ENCODE results near the gene ART3.
A peak's percentile ranks its signal among the peaks of the same experiment; 100 is the strongest.

The ART3 gene

GRCh38 chr4:76148142-76148865, 73.8 kb downstream of the ART3 start, which contains the start of gene NUP54:
NUP54 (minus strand) TSS chr4:76148397; CDS start chr4:76148374, 23 bp downstream.
- peaks cover 0 to 8% of the 10 kb centered on the region in 2 experiments; a peak in 1 of 3 replicates for H3K36me3 ChIP-seq (ENCODE audit: control insufficient read depth in 2 of 2, insufficient read depth in 1 of 2, low read length in 2 of 2)
- peak within 1 kb of the TSS; percentile 92 for H3K4me3 ChIP-seq (ENCODE audit: low read depth, low read length)
- ChIA-PET POLR2A (interaction anchor here (0.6 to 1.0 kb wide), 4 partner anchors 23 to 111 kb away, joined by 3 to 4 read pairs (median 3); no protein-coding TSS in a partner anchor), CTCF (interaction anchor here (0.9 kb wide), 1 partner anchor 11 kb away, joined by 3 read pairs; no protein-coding TSS in a partner anchor)
- no peaks in the 10 kb centered on the region; the same call in 1 of the 2 replicates for H3K4me1 ChIP-seq (ENCODE audit: control insufficient read depth, insufficient read depth, low read length)
- no peaks in the 10 kb centered on the region for H3K9me3 ChIP-seq (ENCODE audit: control insufficient read depth, insufficient read depth, low read depth, low read length)
- H3K27ac ChIP-seq (ENCODE audit: extremely low read depth, low read depth, low read length), result peak within 1 kb of the TSS; percentile 61
- TF ChIP-seq ZNF10 (tag by site-specific recombination; IDR thresholded peaks at IDR 0.05) (peak; percentile 79), KLF17 (tag by site-specific recombination; IDR thresholded peaks at IDR 0.05) (peak; percentile 73; the same call in 1 of the 2 replicates), ZNF214 (tag by site-specific recombination; IDR thresholded peaks at IDR 0.05; ENCODE audit: borderline replicate concordance) (no peak), ZBTB1 (tag by site-specific recombination; IDR thresholded peaks at IDR 0.05) (no peak), PRDM6 (tag by site-specific recombination; IDR thresholded peaks at IDR 0.05) (no peak), ZNF777 (tag by site-specific recombination; IDR thresholded peaks at IDR 0.05; ENCODE audit: borderline replicate concordance) (no peak), HOXA7 (CRISPR knock-in tag; IDR thresholded peaks at IDR 0.05; ENCODE audit: borderline replicate concordance) (no peak), YY1 (tag by site-specific recombination; IDR thresholded peaks at IDR 0.05) (peak; percentile 70), ZSCAN5A (tag by site-specific recombination; IDR thresholded peaks at IDR 0.05) (0 out of 2 replicates have a peak, but pooled peaks have one; percentile 59), ZNF121 (tag by site-specific recombination; IDR thresholded peaks at IDR 0.05) (no peak), ZNF555 (tag by site-specific recombination; conservative IDR thresholded peaks at IDR 0.05) (no peak), RBAK (tag by site-specific recombination; IDR thresholded peaks at IDR 0.05) (no peak), PRDM1 (tag by site-specific recombination; IDR thresholded peaks at IDR 0.05) (no peak), ZSCAN30 (tag by site-specific recombination; IDR thresholded peaks at IDR 0.05) (peak; percentile 78), ZBTB48 (tag by site-specific recombination; IDR thresholded peaks at IDR 0.05) (no peak), ZNF677 (tag by site-specific recombination; IDR thresholded peaks at IDR 0.05) (no peak), SP3 (tag by site-specific recombination; IDR thresholded peaks at IDR 0.05) (peak; percentile 75), ZNF501 (tag by site-specific recombination; IDR thresholded peaks at IDR 0.05) (peak; percentile 93), ZNF18 (tag by site-specific recombination; IDR thresholded peaks at IDR 0.05) (no peak), GFI1B (tag by site-specific recombination; IDR thresholded peaks at IDR 0.05) (no peak), BCL11B (tag by site-specific recombination; IDR thresholded peaks at IDR 0.05; ENCODE audit: low read depth) (no peak), ZNF580 (tag by site-specific recombination; IDR thresholded peaks at IDR 0.05) (peak; percentile 72; the same call in 1 of the 2 replicates), ZSCAN16 (tag by site-specific recombination; IDR thresholded peaks at IDR 0.05) (no peak), ZFP69B (tag by site-specific recombination; IDR thresholded peaks at IDR 0.05) (no peak), ZNF19 (tag by site-specific recombination; IDR thresholded peaks at IDR 0.05; ENCODE audit: low read depth) (no peak), TCF7L2 (IDR thresholded peaks at IDR 0.05; ENCODE audit: borderline replicate concordance, low read depth, low read length) (no peak), AEBP2 (tag by site-specific recombination; IDR thresholded peaks at IDR 0.05; ENCODE audit: borderline replicate concordance) (no peak), ZNF785 (tag by site-specific recombination; IDR thresholded peaks at IDR 0.05) (0 out of 2 replicates have a peak, but pooled peaks have one; percentile 44), HOXC10 (CRISPR knock-in tag; IDR thresholded peaks at IDR 0.05) (no peak), ZNF335 (tag by site-specific recombination; conservative IDR thresholded peaks at IDR 0.05) (peak; percentile 93), ZNF223 (tag by site-specific recombination; IDR thresholded peaks at IDR 0.05) (no peak), IKZF3 (tag by site-specific recombination; IDR thresholded peaks at IDR 0.05) (0 out of 2 replicates have a peak, but pooled peaks have one; percentile 8)
